ENCODE measurements around the gene WDR27.

- no peak for TF ChIP-seq CTCF (IDR thresholded peaks at IDR 0.05)
- TF ChIP-seq POLR2A (IDR thresholded peaks at IDR 0.05): no peak
Measured at GRCh38 chr6:169638915-169639314, 62.9 kb downstream of the WDR27 start.

All from esophagus squamous epithelium (tissue), 4 donors.